ENCODE measurements around the gene FOXJ2. TPM values are rescaled to one million over a fixed set of nuclear protein-coding genes. Genes with fewer than 3 reads are reported as not detected.

The FOXJ2 gene
- total RNA-seq, 2 donors from 2014 or later, result 19.9 to 22.1 TPM

GRCh38 chr12:8050600-8051250 is 18.2 kb downstream of the FOXJ2 start:
- Histone ChIP-seq H3K4me1 (peaks cover 0 to 5% of the 10 kb centered on the region in 2 donors), H3K4me3 (no peak overlapping the region), H3K9me3 (no peaks in the 10 kb centered on the region), H3K36me3 (peaks cover 89% of the 10 kb centered on the region), H3K27ac (no peak overlapping the region), H3K27me3 (no peaks in the 10 kb centered on the region)
- DNase-seq (ENCODE audit: low spot score), result no peak
- no peak for TF ChIP-seq CTCF (IDR thresholded peaks at IDR 0.05)

GRCh38 chr12:8052679-8053078 is 20.2 kb downstream of the FOXJ2 start:
- peaks cover 0 to 5% of the 10 kb centered on the region in 2 donors for H3K4me1 ChIP-seq
- no peak overlapping the region for H3K27ac ChIP-seq
- peak; percentile 79 for DNase-seq (ENCODE audit: low spot score)
- H3K36me3 ChIP-seq, result peaks cover 69% of the 10 kb centered on the region
- no peak for TF ChIP-seq CTCF (IDR thresholded peaks at IDR 0.05)
- H3K9me3 ChIP-seq, result no peaks in the 10 kb centered on the region
- H3K27me3 ChIP-seq, result no peaks in the 10 kb centered on the region
- no peak overlapping the region for H3K4me3 ChIP-seq

DNA sequence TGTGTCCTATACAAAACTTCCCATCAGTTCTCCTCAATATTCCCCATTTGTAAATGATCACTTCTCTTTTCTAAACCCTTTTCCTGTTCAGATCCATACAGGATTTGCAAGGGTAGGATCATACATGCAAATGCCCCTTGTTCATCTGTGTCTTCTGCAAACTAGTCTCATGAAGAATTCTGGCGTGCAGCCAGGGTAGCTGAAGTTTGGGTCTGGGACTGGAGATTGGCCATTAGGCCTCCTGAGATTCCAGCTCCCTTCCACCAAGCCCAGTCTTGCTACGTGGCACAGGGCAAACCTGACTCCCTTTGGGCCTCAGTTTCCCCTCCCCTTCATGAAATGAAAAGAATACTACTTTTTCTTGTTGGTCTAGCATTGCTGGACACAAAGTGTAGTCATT is 22.3 kb downstream of the FOXJ2 start:
- Histone ChIP-seq H3K9me3 (no peaks in the 10 kb centered on the region), H3K27me3 (no peaks in the 10 kb centered on the region), H3K4me1 (peaks cover 0 to 5% of the 10 kb centered on the region in 2 donors), H3K27ac (no peak overlapping the region), H3K4me3 (no peak overlapping the region), H3K36me3 (peaks cover 48% of the 10 kb centered on the region)
- no peak for DNase-seq (ENCODE audit: low spot score)
- no peak for TF ChIP-seq CTCF (IDR thresholded peaks at IDR 0.05)

- DNase-seq (ENCODE audit: low spot score), result no peak
- no peaks in the 10 kb centered on the region for H3K9me3 ChIP-seq
- no peak for TF ChIP-seq CTCF (IDR thresholded peaks at IDR 0.05)
- peaks cover 0 to 3% of the 10 kb centered on the region in 2 donors for H3K4me1 ChIP-seq
- H3K27ac ChIP-seq, result no peak overlapping the region
- no peak overlapping the region for H3K4me3 ChIP-seq
- H3K27me3 ChIP-seq, result no peaks in the 10 kb centered on the region
- H3K36me3 ChIP-seq, result peaks cover 28% of the 10 kb centered on the region
These were observed 24.8 kb downstream of the FOXJ2 start for GRCh38 chr12:8057306-8057705.

DNA sequence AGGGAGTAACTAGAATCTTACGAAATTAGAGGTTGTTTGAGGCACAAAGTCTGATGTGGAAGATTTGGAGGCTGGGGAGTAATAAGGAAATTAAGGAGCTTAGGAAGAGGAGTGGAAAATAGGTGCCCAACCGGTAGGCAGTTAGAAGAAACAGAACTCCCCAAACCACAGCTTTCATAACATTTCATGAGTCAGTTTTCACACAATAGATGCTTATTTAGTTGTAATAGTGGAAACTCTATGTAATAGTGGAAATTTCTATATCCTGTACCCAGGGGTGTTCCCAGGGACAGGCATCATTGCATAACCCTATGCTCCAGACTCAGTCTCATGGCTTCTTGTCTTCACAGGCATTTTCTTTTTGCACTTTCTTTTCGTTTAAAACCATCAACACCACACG is 25.3 kb downstream of the FOXJ2 start:
- no peak overlapping the region for H3K27ac ChIP-seq
- no peaks in the 10 kb centered on the region for H3K27me3 ChIP-seq
- peaks cover 22% of the 10 kb centered on the region for H3K36me3 ChIP-seq
- TF ChIP-seq CTCF (IDR thresholded peaks at IDR 0.05), result no peak
- no peak overlapping the region for H3K4me3 ChIP-seq
- no peaks in the 10 kb centered on the region for H3K9me3 ChIP-seq
- DNase-seq (ENCODE audit: low spot score), result no peak
- H3K4me1 ChIP-seq, result no peaks in the 10 kb centered on the region

DNA sequence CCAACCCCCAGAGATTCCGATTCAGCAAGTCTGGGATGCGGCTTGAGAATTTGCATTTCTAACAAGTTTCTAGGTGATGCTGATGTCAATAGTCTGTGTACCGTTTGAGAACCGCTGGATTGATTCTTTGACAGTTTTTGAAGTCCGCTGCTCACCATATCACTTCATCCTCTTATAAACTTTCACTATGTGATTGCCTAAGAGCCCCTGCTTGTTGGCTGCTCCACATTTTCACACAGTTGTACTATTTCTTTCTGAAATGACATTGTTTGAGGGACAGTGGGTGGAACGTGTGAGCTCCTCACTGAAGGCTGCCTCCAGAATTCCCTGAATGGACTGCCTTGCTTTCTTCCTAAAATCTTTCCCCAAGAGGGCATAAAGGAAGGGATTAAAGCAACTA is 26.0 kb downstream of the FOXJ2 start:
- H3K4me3 ChIP-seq, result no peak overlapping the region
- H3K27ac ChIP-seq, result no peak overlapping the region

More for the DNA sequence above, 26.0 kb downstream of the FOXJ2 start:
- TF ChIP-seq CTCF (IDR thresholded peaks at IDR 0.05), result no peak
- Histone ChIP-seq H3K4me1 (no peaks in the 10 kb centered on the region), H3K9me3 (no peaks in the 10 kb centered on the region), H3K27me3 (no peaks in the 10 kb centered on the region), H3K36me3 (peaks cover 16% of the 10 kb centered on the region)
- no peak for DNase-seq (ENCODE audit: low spot score)
